Measurements from ENCODE around the gene MRPL12. TPM values are rescaled to one million over a fixed set of nuclear protein-coding genes. Genes with fewer than 3 reads are reported as not detected.
A peak's percentile ranks its signal among the peaks of the same experiment; 100 is the strongest.

Gene MRPL12
- total and polyA plus RNA-seq, 2 of the 13 experiments (the other 11 are each of a cell fraction or from before 2014, with no cell fraction given) = 39.1 to 94.1 TPM

GRCh38 chr17:81666092-81666341 is 37.1 kb upstream of the MRPL12 start (continued):
- no peak for TF ChIP-seq SNAPC4 (CRISPR knock-in tag; IDR thresholded peaks at IDR 0.05)
- TF ChIP-seq ZNF7 (CRISPR knock-in tag; IDR thresholded peaks at IDR 0.05) = no peak
- TF ChIP-seq ZBTB26 (CRISPR knock-in tag; IDR thresholded peaks at IDR 0.05; ENCODE audit: borderline replicate concordance) = 0 out of 2 replicates have a peak, but pooled peaks have one; percentile 3
- TF ChIP-seq ZNF609 (CRISPR knock-in tag; IDR thresholded peaks at IDR 0.05; ENCODE audit: borderline replicate concordance) = no peak
- TF ChIP-seq SKI (IDR thresholded peaks at IDR 0.05; ENCODE audit: partially characterized antibody) = no peak
- no peak for TF ChIP-seq ERF (CRISPR knock-in tag; IDR thresholded peaks at IDR 0.05)
- TF ChIP-seq FOXC1 (CRISPR knock-in tag; IDR thresholded peaks at IDR 0.05; ENCODE audit: borderline replicate concordance) = peak; percentile 20; the same call in 1 of the 2 replicates
- TF ChIP-seq GRHL1 (CRISPR knock-in tag; conservative IDR thresholded peaks at IDR 0.05) = no peak
- TF ChIP-seq ZNF543 (CRISPR knock-in tag; IDR thresholded peaks at IDR 0.05) = no peak; the same call in 1 of the 2 replicates
- 0 out of 2 replicates have a peak, but pooled peaks have one; percentile 22 for TF ChIP-seq ZXDC (CRISPR knock-in tag; IDR thresholded peaks at IDR 0.05)
- no peak for TF ChIP-seq ZNF260 (CRISPR knock-in tag; IDR thresholded peaks at IDR 0.05; ENCODE audit: borderline replicate concordance, low read depth)

Data from HepG2 (cell line).